H9 (cell line): ENCODE data around the gene NDUFV2. TPM values are rescaled to one million over a fixed set of nuclear protein-coding genes. Genes with fewer than 3 reads are reported as not detected.

Source experiments
- DNase-seq: peaks from one replicate; pipeline ENCODE4 v3.0.0-alpha.2; 2017
- H2AFZ ChIP-seq: one replicate; pipeline ENCODE4 v1.6.1; 2013; ENCODE audit warnings: mild to moderate bottlenecking, low read length, control low read depth, moderate library complexity
- H2AK5ac ChIP-seq: 2 replicates; pipeline ENCODE4 v1.6.1; 2013; ENCODE audit warnings: low read length, control low read depth, mixed read lengths; ENCODE audit not compliant: insufficient read length
- H2BK120ac ChIP-seq: one replicate; pipeline ENCODE4 v1.6.1; 2013; ENCODE audit warnings: low read depth, mild to moderate bottlenecking, low read length, control low read depth, inconsistent platforms; ENCODE audit not compliant: poor library complexity, severe bottlenecking
- H2BK12ac ChIP-seq: 2 replicates; pipeline ENCODE4 v1.6.1; 2013; ENCODE audit warnings: low read length, control low read depth, mixed read lengths, low read depth; ENCODE audit not compliant: insufficient read length
- H2BK15ac ChIP-seq: 2 replicates; pipeline ENCODE4 v1.6.1; 2013; ENCODE audit warnings: low read depth, low read length, control low read depth
- H2BK20ac ChIP-seq: one replicate; pipeline ENCODE4 v1.6.1; 2013; ENCODE audit warnings: low read depth, mild to moderate bottlenecking, low read length, control low read depth, inconsistent platforms; ENCODE audit not compliant: poor library complexity, severe bottlenecking
- H2BK5ac ChIP-seq: 2 replicates; pipeline ENCODE4 v1.6.1; 2013; ENCODE audit warnings: low read length, control low read depth, mixed read lengths; ENCODE audit not compliant: insufficient read length
- H3K14ac ChIP-seq: 2 replicates; pipeline ENCODE4 v1.6.1; 2013; ENCODE audit warnings: low read length, control low read depth; ENCODE audit not compliant: insufficient read depth
- H3K18ac ChIP-seq: 2 replicates; pipeline ENCODE4 v1.6.1; 2013; ENCODE audit warnings: low read depth, mild to moderate bottlenecking, mixed read lengths, low read length, control low read depth; ENCODE audit not compliant: insufficient read length
- H3K23ac ChIP-seq: 2 replicates; pipeline ENCODE4 v1.6.1; 2013; ENCODE audit warnings: low read length, control low read depth, mixed read lengths, low read depth; ENCODE audit not compliant: insufficient read length
- H3K23me2 ChIP-seq: 2 replicates; pipeline ENCODE4 v1.6.1; 2013; ENCODE audit warnings: low read depth, mild to moderate bottlenecking, mixed read lengths, low read length, control low read depth; ENCODE audit not compliant: insufficient read length, poor library complexity, severe bottlenecking
- H3K27ac ChIP-seq: 2 replicates; pipeline ENCODE4 v1.5.1; 2013; ENCODE audit warnings: low read length, control low read depth, mixed read lengths, low read depth; ENCODE audit not compliant: insufficient read length
- H3K27me3 ChIP-seq: 2 replicates; pipeline ENCODE4 v1.6.1; 2013; ENCODE audit warnings: low read length, control low read depth, inconsistent platforms; ENCODE audit not compliant: insufficient read depth
- H3K4ac ChIP-seq: 2 replicates; pipeline ENCODE4 v1.6.1; 2013; ENCODE audit warnings: low read depth, mild to moderate bottlenecking, control low read depth, inconsistent platforms, low read length, moderate library complexity
- H3K4me1 ChIP-seq: 2 replicates; pipeline ENCODE4 v1.6.1; 2013; ENCODE audit warnings: low read length, control low read depth, inconsistent platforms; ENCODE audit not compliant: insufficient read depth
- H3K4me2 ChIP-seq: 2 replicates; pipeline ENCODE4 v1.6.1; 2013; ENCODE audit warnings: low read length, control low read depth, mixed read lengths; ENCODE audit not compliant: insufficient read length, insufficient read depth
- H3K56ac ChIP-seq: 2 replicates; pipeline ENCODE4 v1.6.1; 2013; ENCODE audit warnings: low read depth, mild to moderate bottlenecking, mixed read lengths, low read length, control low read depth; ENCODE audit not compliant: insufficient read length
- H3K79me1 ChIP-seq: 2 replicates; pipeline ENCODE4 v1.6.1; 2013; ENCODE audit warnings: low read depth, mild to moderate bottlenecking, moderate library complexity, low read length, control low read depth, inconsistent platforms; ENCODE audit not compliant: insufficient read depth, poor library complexity, severe bottlenecking
- H3K79me2 ChIP-seq: 2 replicates; pipeline ENCODE4 v1.6.1; 2013; ENCODE audit warnings: low read length, control low read depth, inconsistent platforms; ENCODE audit not compliant: insufficient read depth
- H3K9ac ChIP-seq: 2 replicates; pipeline ENCODE4 v1.6.1; 2013; ENCODE audit warnings: low read length, control low read depth, mixed read lengths; ENCODE audit not compliant: insufficient read length; ENCODE audit errors: extremely low read depth
- H3K9me3 ChIP-seq: one replicate; pipeline ENCODE4 v1.6.1; 2013; ENCODE audit warnings: low read depth, low read length, inconsistent platforms; ENCODE audit not compliant: control insufficient read depth
- H3T11ph ChIP-seq: one replicate; pipeline ENCODE4 v1.6.1; 2013; ENCODE audit warnings: mild to moderate bottlenecking, low read length, control low read depth, inconsistent platforms
- H4K20me1 ChIP-seq: one replicate; pipeline ENCODE4 v1.6.1; 2013; ENCODE audit not compliant: control insufficient read depth, insufficient read length, insufficient read depth
- H4K5ac ChIP-seq: 2 replicates; pipeline ENCODE4 v1.6.1; 2013; ENCODE audit warnings: low read depth, mild to moderate bottlenecking, mixed read lengths, low read length, control low read depth; ENCODE audit not compliant: insufficient read length
- H4K8ac ChIP-seq: replicated peaks from 2 replicates; pipeline ENCODE4 v1.6.1; 2013; ENCODE audit warnings: low read length, control low read depth, mixed read lengths, low read depth; ENCODE audit not compliant: insufficient read length
- H4K91ac ChIP-seq: 2 replicates; pipeline ENCODE4 v1.6.1; 2013; ENCODE audit warnings: low read depth, mild to moderate bottlenecking, moderate library complexity, mixed read lengths, low read length, control low read depth; ENCODE audit not compliant: insufficient read length
- H3K27ac Mint-ChIP-seq, 3 experiments: 2 replicates in 2 of 3; 3 replicates in 1 of 3; pipeline ENCODE4 v1.8.0; 2020 to 2021; ENCODE audit warnings: mixed read lengths in 3 of 3, mild to moderate bottlenecking in 1 of 3, moderate library complexity in 1 of 3
- H3K27me3 Mint-ChIP-seq: 2 replicates; pipeline ENCODE4 v1.8.0; 2021; ENCODE audit warnings: low read depth, mild to moderate bottlenecking, moderate library complexity, mixed read lengths
- H3K36me3 Mint-ChIP-seq, 3 experiments: 2 replicates in 2 of 3; 3 replicates in 1 of 3; pipeline ENCODE4 v1.8.0; 2020 to 2021; ENCODE audit warnings: low read depth in 3 of 3, mixed read lengths in 3 of 3; ENCODE audit not compliant: insufficient read depth in 1 of 3
- H3K4me1 Mint-ChIP-seq, 2 experiments: 2 replicates each; pipeline ENCODE4 v1.8.0; 2020; ENCODE audit warnings: mixed read lengths in 2 of 2
- H3K4me3 Mint-ChIP-seq, 2 experiments: 2 replicates in 1 of 2; 3 replicates in 1 of 2; pipeline ENCODE4 v1.8.0; 2020 to 2021; ENCODE audit warnings: mild to moderate bottlenecking in 2 of 2, mixed read lengths in 2 of 2, moderate library complexity in 1 of 2
- H3K9me3 Mint-ChIP-seq, 2 experiments: 2 replicates in 1 of 2; 3 replicates in 1 of 2; pipeline ENCODE4 v1.8.0; 2020; ENCODE audit warnings: mild to moderate bottlenecking in 2 of 2, mixed read lengths in 2 of 2, moderate library complexity in 1 of 2
- WGBS: extraction: QIAGEN DNeasy Blood & Tissue Kit; methylation state at CpG from one replicate; pipeline ENCODE4 v1.1.7; 2013; ENCODE audit warnings: missing lambda C conversion rate, low lambda C conversion rate, mixed read lengths; ENCODE audit not compliant: insufficient read length; ENCODE audit errors: extremely low coverage; 5-methylcytosine and 5-hydroxymethylcytosine counted together
- total RNA-seq: library from RNA; stranded (reverse); gene quantifications from 2 replicates; pipeline ENCODE4 v1.2.1, GENCODE V29; 2021
- TF ChIP-seq, protein P1 (sequence below): fragments of 200-600 bp; sonication (generic); conservative IDR thresholded peaks from 3 replicates; pipeline ENCODE4 v1.8.0; 2021; ENCODE audit warnings: antibody characterized with exemption, mild to moderate bottlenecking

NDUFV2 gene
- total RNA-seq, 1 experiment from 2014 or later = 206 TPM

DNA sequence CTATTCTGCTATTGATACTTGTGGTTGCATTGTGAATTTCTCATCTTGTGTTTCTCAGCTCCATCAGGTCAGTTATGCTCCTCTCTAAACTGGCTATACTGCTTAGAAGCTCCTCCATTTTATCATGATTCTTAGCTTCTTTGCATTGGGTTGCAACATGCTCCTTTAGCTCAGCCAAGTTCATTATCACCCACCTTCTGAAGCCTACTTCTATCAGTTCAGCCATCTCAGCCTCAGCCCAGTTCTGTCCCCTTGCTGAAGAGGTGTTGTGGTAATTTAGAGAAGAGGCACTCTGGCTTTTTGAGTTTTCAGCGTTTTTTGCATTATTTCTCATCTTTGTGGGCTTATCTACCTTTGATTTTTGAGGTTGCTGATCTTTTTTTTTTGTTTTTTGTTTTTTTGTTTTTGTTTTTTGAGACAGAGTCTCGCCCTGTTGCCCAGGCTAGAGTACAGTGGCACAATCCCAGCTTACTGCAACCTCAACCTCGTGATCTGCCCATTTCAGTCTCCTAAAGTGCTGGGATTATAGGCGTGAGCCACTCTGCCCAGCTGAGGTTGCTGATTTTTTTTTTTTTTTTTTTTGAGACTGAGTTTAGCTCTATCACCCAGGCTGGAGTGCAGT is 70.1 kb downstream of the NDUFV2 start:
- Histone ChIP-seq H4K91ac (no peak overlapping the region), H3K23ac (no peak overlapping the region), H3K4me1 (no peaks in the 10 kb centered on the region), H3K9ac (no peak overlapping the region), H2BK15ac (no peak overlapping the region), H3K79me2 (no peaks in the 10 kb centered on the region), H2BK5ac (no peak overlapping the region), H3K56ac (no peak overlapping the region), H2BK12ac (no peak overlapping the region), H3K27ac (no peak overlapping the region), H2BK20ac (no peak overlapping the region), H2BK120ac (no peak overlapping the region), H4K5ac (no peak overlapping the region), H3K18ac (no peak overlapping the region), H2AFZ (no peak overlapping the region), H3K4me2 (no peak overlapping the region), H4K20me1 (no peaks in the 10 kb centered on the region), H3K9me3 (no peaks in the 10 kb centered on the region), H3K27me3 (no peaks in the 10 kb centered on the region), H3K79me1 (no peaks in the 10 kb centered on the region), H3K14ac (no peak overlapping the region), H2AK5ac (no peak overlapping the region), H3K4ac (no peak overlapping the region), H3T11ph (no peak overlapping the region), H3K23me2 (no peaks in the 10 kb centered on the region), H4K8ac (no peak overlapping the region)
- Mint-ChIP-seq H3K4me3 (no peak overlapping the region), H3K4me1 (peaks cover 0 to 6% of the 10 kb centered on the region in 2 experiments; a peak in 1 of 4 replicates), H3K27ac (no peak overlapping the region; a peak in 1 of 7 replicates), H3K27me3 (no peaks in the 10 kb centered on the region), H3K9me3 (peaks cover 11 to 17% of the 10 kb centered on the region in 2 experiments), H3K36me3 (peaks cover 14 to 27% (median 15%) of the 10 kb centered on the region in 3 experiments)
- WGBS = no CpG with 5 or more reads among the region's 4 CpGs
- TF ChIP-seq, protein P1, sequence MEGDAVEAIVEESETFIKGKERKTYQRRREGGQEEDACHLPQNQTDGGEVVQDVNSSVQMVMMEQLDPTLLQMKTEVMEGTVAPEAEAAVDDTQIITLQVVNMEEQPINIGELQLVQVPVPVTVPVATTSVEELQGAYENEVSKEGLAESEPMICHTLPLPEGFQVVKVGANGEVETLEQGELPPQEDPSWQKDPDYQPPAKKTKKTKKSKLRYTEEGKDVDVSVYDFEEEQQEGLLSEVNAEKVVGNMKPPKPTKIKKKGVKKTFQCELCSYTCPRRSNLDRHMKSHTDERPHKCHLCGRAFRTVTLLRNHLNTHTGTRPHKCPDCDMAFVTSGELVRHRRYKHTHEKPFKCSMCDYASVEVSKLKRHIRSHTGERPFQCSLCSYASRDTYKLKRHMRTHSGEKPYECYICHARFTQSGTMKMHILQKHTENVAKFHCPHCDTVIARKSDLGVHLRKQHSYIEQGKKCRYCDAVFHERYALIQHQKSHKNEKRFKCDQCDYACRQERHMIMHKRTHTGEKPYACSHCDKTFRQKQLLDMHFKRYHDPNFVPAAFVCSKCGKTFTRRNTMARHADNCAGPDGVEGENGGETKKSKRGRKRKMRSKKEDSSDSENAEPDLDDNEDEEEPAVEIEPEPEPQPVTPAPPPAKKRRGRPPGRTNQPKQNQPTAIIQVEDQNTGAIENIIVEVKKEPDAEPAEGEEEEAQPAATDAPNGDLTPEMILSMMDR = no peak
- DNase-seq = no peak
